ENCODE results near the gene WDR48. TPM values are rescaled to one million over a fixed set of nuclear protein-coding genes. Genes with fewer than 3 reads are reported as not detected.

The WDR48 gene
- total and polyA plus RNA-seq, 9 of the 15 experiments (the other 6 are each of a cell fraction or from before 2014, with no cell fraction given), result 26.6 to 70.6 (median 48.0) TPM

GRCh38 chr3:39105687-39106063 lies 53.9 kb downstream of the WDR48 start:
- H3K4me2 ChIP-seq (ENCODE audit: insufficient read depth, low read length), result peak overlapping the region; percentile 83; the same call in 1 of the 2 replicates
- BruUV-seq (replicated peaks), result no TSS peak
- H3K4me3 ChIP-seq, result no peak overlapping the region
- WGBS (ENCODE audit: insufficient coverage, low coverage, missing lambda C conversion rate), result 40% methylated on average over 3 of the region's 3 CpGs
- ATAC-seq (no peak), FAIRE-seq (no peak), DNase-seq (ENCODE audit: extremely low read depth in 1 of 4, low spot score in 3 of 4) (no peak)
- no peaks in the 10 kb centered on the region for H3K27me3 ChIP-seq (ENCODE audit: control insufficient read depth in 2 of 2, insufficient read depth in 2 of 2, low read length in 2 of 2)
- POLR2A ChIA-PET, result interaction anchor here (0.7 to 1.4 kb wide), 6 partner anchors 11 to 74 kb away, joined by 3 to 4 read pairs (median 4); no protein-coding TSS in a partner anchor
- 0 out of 2 replicates have a peak, but pooled peaks have one; percentile 13 for TF ChIP-seq PML (IDR thresholded peaks at IDR 0.05; ENCODE audit: low read length)
- no peak for TF ChIP-seq ZNF23 (CRISPR knock-in tag; IDR thresholded peaks at IDR 0.05)
- 0 out of 2 replicates have a peak, but pooled peaks have one; percentile 33 for TF ChIP-seq LCOR (CRISPR knock-in tag; IDR thresholded peaks at IDR 0.05)
- H2AFZ ChIP-seq (ENCODE audit: low read depth, low read length), result no peak overlapping the region
- no peak overlapping the region for H3K27ac ChIP-seq (ENCODE audit: extremely low read depth, low read depth, low read length)
- in situ Hi-C loops (cut with MboI), result no loop called here
- peaks cover 21 to 45% of the 10 kb centered on the region in 2 experiments; a peak in 4 of 5 replicates for H3K4me1 ChIP-seq (replicated peaks in 1 of 2; ENCODE audit: control insufficient read depth in 2 of 2, insufficient read depth in 2 of 2, low read length in 2 of 2)
- CTCF ChIA-PET (ENCODE audit: low intra/inter-chr PET ratio), result no interaction called here
- H4K20me1 ChIP-seq (replicated peaks; ENCODE audit: control insufficient read depth, insufficient read depth, low read length), result peaks cover 13% of the 10 kb centered on the region
- H3K79me2 ChIP-seq (ENCODE audit: control insufficient read depth, insufficient read depth, low read length), result peaks cover 51% of the 10 kb centered on the region
- H3K9me1 ChIP-seq (ENCODE audit: control insufficient read depth, insufficient read depth, low read length), result peaks cover 4% of the 10 kb centered on the region
- intact Hi-C loops (cut with micrococcal nuclease), result no loop called here
- H3K9ac ChIP-seq (ENCODE audit: insufficient read depth in 1 of 2, low read depth in 2 of 2, low read length in 2 of 2), result peak overlapping the region in 1 of 2 experiments; percentile 3; a peak in 1 of 4 replicates
- peaks cover 36% of the 10 kb centered on the region for H3K36me3 ChIP-seq (ENCODE audit: control insufficient read depth, insufficient read depth, low read length)
- H3K9me3 ChIP-seq (replicated peaks; ENCODE audit: control insufficient read depth, insufficient read depth, low read depth, low read length), result no peaks in the 10 kb centered on the region

GRCh38 chr3:39106281-39106811 lies 54.5 kb downstream of the WDR48 start:
- Histone ChIP-seq H3K9me1 (ENCODE audit: control insufficient read depth, insufficient read depth, low read length) (peaks cover 4% of the 10 kb centered on the region), H4K20me1 (replicated peaks; ENCODE audit: control insufficient read depth, insufficient read depth, low read length) (peaks cover 11% of the 10 kb centered on the region), H3K79me2 (ENCODE audit: control insufficient read depth, insufficient read depth, low read length) (peaks cover 48% of the 10 kb centered on the region), H2AFZ (ENCODE audit: low read depth, low read length) (peak overlapping the region; percentile 97), H3K36me3 (ENCODE audit: control insufficient read depth, insufficient read depth, low read length) (peaks cover 29% of the 10 kb centered on the region), H3K4me2 (ENCODE audit: insufficient read depth, low read length) (peak overlapping the region; percentile 83), H3K9me3 (replicated peaks; ENCODE audit: control insufficient read depth, insufficient read depth, low read depth, low read length) (no peaks in the 10 kb centered on the region), H3K27me3 (ENCODE audit: control insufficient read depth in 2 of 2, insufficient read depth in 2 of 2, low read length in 2 of 2) (no peaks in the 10 kb centered on the region), H3K4me3 (peak overlapping the region; percentile 98), H3K27ac (ENCODE audit: extremely low read depth, low read depth, low read length) (peak overlapping the region; percentile 83), H3K4me1 (replicated peaks in 1 of 2; ENCODE audit: control insufficient read depth in 2 of 2, insufficient read depth in 2 of 2, low read length in 2 of 2) (peaks cover 21 to 45% of the 10 kb centered on the region in 2 experiments; a peak in 4 of 5 replicates), H3K9ac (ENCODE audit: insufficient read depth in 1 of 2, low read depth in 2 of 2, low read length in 2 of 2) (peak overlapping the region; percentile 80 to 99)
- FAIRE-seq (no peak), DNase-seq (ENCODE audit: extremely low read depth in 1 of 4, low spot score in 3 of 4) (peak in 1 of 4 experiments; percentile 19), ATAC-seq (no peak)
- ChIA-PET CTCF (ENCODE audit: low intra/inter-chr PET ratio) (interaction anchor here (0.5 kb wide), 1 partner anchor 9 kb away, joined by 3 read pairs; no protein-coding TSS in a partner anchor), POLR2A (interaction anchor here (0.7 to 1.4 kb wide), 7 partner anchors 9 to 73 kb away, joined by 3 to 4 read pairs (median 4); no protein-coding TSS in a partner anchor)
- intact Hi-C loops (cut with micrococcal nuclease), result no loop called here
- in situ Hi-C loops (cut with MboI), result no loop called here
- BruUV-seq (replicated peaks), result TSS peak; percentile 59
- WGBS (ENCODE audit: insufficient coverage, low coverage, missing lambda C conversion rate), result 13% methylated on average over 16 of the region's 16 CpGs
- TF ChIP-seq ZNF431 (CRISPR knock-in tag; IDR thresholded peaks at IDR 0.05) (no peak), KDM5B (IDR thresholded peaks at IDR 0.05; ENCODE audit: insufficient replicate concordance, low read depth, low read length) (peak; percentile 43), FOXP4 (CRISPR knock-in tag; IDR thresholded peaks at IDR 0.05; ENCODE audit: borderline replicate concordance) (0 out of 2 replicates have a peak, but pooled peaks have one; percentile 10), ZNF655 (CRISPR knock-in tag; IDR thresholded peaks at IDR 0.05) (no peak), ZNF644 (tag; IDR thresholded peaks at IDR 0.05; ENCODE audit: low read depth) (no peak), ZBTB7A (IDR thresholded peaks at IDR 0.05; ENCODE audit: borderline replicate concordance, control insufficient read depth, low read depth, low read length) (peak; percentile 55; the same call in 1 of the 2 replicates), SIN3A (IDR thresholded peaks at IDR 0.05; ENCODE audit: borderline replicate concordance in 2 of 2, control insufficient read depth in 1 of 2, low read depth in 2 of 2, low read length in 2 of 2) (0 out of 4 replicates have a peak, but pooled peaks of 1 of the 2 experiments have one; percentile 57), CHD2 (IDR thresholded peaks at IDR 0.05; ENCODE audit: low read depth, low read length) (no peak)
